Left renal pelvis (tissue), 4 donors: ENCODE results near the gene PLEKHD1. TPM values are rescaled to one million over a fixed set of nuclear protein-coding genes. Genes with fewer than 3 reads are reported as not detected.
"Not testable (repeated sequence)": the region's sequence is repeated elsewhere in the genome, so short reads cannot be mapped to it uniquely, and the experiment has no call there.

Source experiments
- DNase-seq, 4 donors: peaks; one replicate each; pipeline ENCODE4 v3.0.0-alpha.2; 2013; ENCODE audit warnings: low read depth in 4 of 4, low spot score in 3 of 4
- polyA plus RNA-seq, 4 donors: library from polyadenylated mRNA; unstranded; fragments of 120-200 nt; gene quantifications; one replicate each; pipeline ENCODE4 v1.2.1, GENCODE V29; 2013; ENCODE audit not compliant: insufficient read length in 4 of 4

Gene PLEKHD1
- polyA plus RNA-seq, 4 donors, result 0.31 to 5.9 (median 4.6) TPM

GRCh38 chr14:69480136-69480535, 4.4 kb upstream of the PLEKHD1 start:
- no peak for DNase-seq

GRCh38 chr14:69481815-69482568, 2.5 kb upstream of the PLEKHD1 start:
- DNase-seq, result no peak

GRCh38 chr14:69483765-69484443, 624 bp upstream of the PLEKHD1 start:
- peak in 2 of 4 donors; percentile 27 to 36 for DNase-seq

- DNase-seq, result no peak
Measured at GRCh38 chr14:69485315-69485660, 760 bp downstream of the PLEKHD1 start.

- no peak for DNase-seq
Measured at GRCh38 chr14:69485701-69486100, 1.2 kb downstream of the PLEKHD1 start.

GRCh38 chr14:69487226-69487625, 2.7 kb downstream of the PLEKHD1 start:
- no peak for DNase-seq

GRCh38 chr14:69487771-69488170, 3.2 kb downstream of the PLEKHD1 start:
- DNase-seq, result no peak

- no peak for DNase-seq
Measured at GRCh38 chr14:69489495-69489894, 5.0 kb downstream of the PLEKHD1 start.

- no peak for DNase-seq
Measured at GRCh38 chr14:69490219-69490918, 5.8 kb downstream of the PLEKHD1 start.

- DNase-seq, result no peak
Measured at GRCh38 chr14:69491193-69491592, 6.7 kb downstream of the PLEKHD1 start.

GRCh38 chr14:69493038-69493437, 8.5 kb downstream of the PLEKHD1 start:
- no peak for DNase-seq

- DNase-seq, result no peak
Measured at GRCh38 chr14:69493791-69494190, 9.3 kb downstream of the PLEKHD1 start.

GRCh38 chr14:69495341-69495921, 10.9 kb downstream of the PLEKHD1 start:
- DNase-seq, result no peak

GRCh38 chr14:69497866-69498265, 13.3 kb downstream of the PLEKHD1 start:
- DNase-seq, result not testable (repeated sequence)

GRCh38 chr14:69498286-69498685, 13.8 kb downstream of the PLEKHD1 start:
- DNase-seq, result not testable (repeated sequence)

- DNase-seq, result no peak
Measured at GRCh38 chr14:69499436-69499835, 14.9 kb downstream of the PLEKHD1 start.

- DNase-seq, result no peak
Measured at GRCh38 chr14:69500096-69500495, 15.6 kb downstream of the PLEKHD1 start.

GRCh38 chr14:69500736-69501135, 16.2 kb downstream of the PLEKHD1 start:
- DNase-seq, result no peak

GRCh38 chr14:69501423-69501838, 16.9 kb downstream of the PLEKHD1 start:
- no peak for DNase-seq

GRCh38 chr14:69504775-69505174, 20.2 kb downstream of the PLEKHD1 start:
- no peak for DNase-seq
